HTERT RPE-1 (cell line): ENCODE results near the gene PAPPA2.
"Not testable (repeated sequence)": the region's sequence is repeated elsewhere in the genome, so short reads cannot be mapped to it uniquely, and the experiment has no call there.

Experiments
- in situ Hi-C: fragments of 300-500 bp; cut with MboI; formaldehyde crosslinking; loops from 4 replicates; pipeline ENCODE4 v1.14.3; 2020; ENCODE audit warnings: low sequenced_read_pairs

PAPPA2 gene

DNA sequence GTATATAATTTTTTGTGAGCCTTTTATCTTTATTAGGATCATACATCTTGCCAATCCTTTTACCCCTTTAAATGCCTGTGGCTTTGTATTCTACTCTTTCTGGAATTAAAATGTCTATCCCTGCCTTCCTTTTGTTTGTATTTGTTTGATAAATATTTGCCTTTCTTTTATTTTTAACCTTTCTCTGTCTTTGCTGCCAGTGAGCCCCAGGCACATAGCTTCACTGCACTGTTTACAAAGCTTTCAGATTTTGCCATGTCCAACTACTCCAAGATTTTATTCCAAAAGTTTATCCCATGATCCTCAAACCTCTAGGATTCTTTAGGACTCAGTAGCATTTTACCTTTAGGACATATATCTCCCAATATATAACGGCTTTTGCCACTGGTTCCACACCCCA lies 281.2 kb downstream of the PAPPA2 start:
- in situ Hi-C loops = no loop called here

DNA sequence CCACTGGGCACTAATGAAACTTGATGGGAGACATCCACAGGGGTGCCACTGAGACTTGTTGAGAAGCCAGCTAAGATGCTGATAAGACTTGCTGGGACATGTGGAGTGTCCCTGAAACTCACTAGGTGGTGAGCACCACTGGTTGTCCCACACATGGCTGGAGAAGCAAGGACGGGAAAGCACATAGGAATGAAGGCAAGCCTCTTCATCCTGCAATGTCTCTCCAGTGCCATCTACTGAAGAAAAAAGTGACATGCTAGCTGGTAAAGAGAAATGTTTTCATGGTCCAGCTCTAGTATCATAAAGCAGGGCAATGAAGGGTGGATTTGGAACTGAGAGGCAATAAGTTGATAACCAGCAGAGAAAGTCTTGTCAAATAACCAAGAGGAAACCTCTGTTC lies 283.0 kb downstream of the PAPPA2 start:
- in situ Hi-C loops = no loop called here

GRCh38 chr1:176752505-176752904 lies 289.5 kb downstream of the PAPPA2 start:
- in situ Hi-C loops = no loop called here

DNA sequence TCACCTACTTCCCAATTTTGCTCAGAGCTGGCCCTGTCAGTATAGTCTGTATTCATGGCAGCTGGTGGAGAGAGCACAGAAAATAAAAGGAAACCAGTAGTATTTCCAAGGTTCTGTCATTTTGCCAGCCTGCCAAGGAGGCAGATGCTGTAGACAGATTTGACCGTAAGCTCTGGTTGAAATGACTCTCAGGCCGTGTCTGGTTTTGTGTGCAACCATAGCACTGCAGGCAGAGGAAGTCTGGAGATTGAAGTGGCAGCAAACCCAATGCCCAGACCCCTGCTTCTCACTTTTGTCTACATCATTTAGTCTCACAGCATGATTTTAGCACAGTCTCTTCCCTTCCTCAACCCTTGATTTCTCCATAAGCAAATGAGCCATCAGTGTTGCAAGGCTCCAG lies 291.7 kb downstream of the PAPPA2 start:
- in situ Hi-C loops = no loop called here

GRCh38 chr1:176756817-176757216 lies 293.8 kb downstream of the PAPPA2 start:
- in situ Hi-C loops = not testable (repeated sequence)

- in situ Hi-C loops = no loop called here
These were observed 302.6 kb downstream of the PAPPA2 start for GRCh38 chr1:176765608-176766007.

- in situ Hi-C loops = no loop called here
These were observed 303.8 kb downstream of the PAPPA2 start for GRCh38 chr1:176766779-176767178.

- in situ Hi-C loops = no loop called here
These were observed 304.8 kb downstream of the PAPPA2 start for GRCh38 chr1:176767714-176768136.

DNA sequence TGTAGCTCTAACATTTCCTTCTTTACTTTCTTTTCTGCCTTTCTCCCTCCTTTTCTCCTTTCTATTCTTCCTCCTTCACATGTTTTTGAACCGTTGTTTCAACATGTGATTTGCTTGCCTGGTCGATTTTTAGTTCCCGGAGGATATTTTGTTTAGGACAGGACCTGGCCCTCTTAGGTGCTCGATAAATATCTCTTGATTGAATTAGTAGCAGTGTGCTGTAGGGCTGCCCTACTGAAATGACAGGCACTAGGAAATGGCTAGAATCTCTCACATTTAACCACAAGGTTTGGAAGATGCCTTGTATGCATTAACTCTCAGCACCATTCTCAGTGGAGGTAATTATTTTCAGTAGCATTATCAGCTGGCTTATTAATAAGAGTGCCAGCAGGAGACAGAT lies 305.6 kb downstream of the PAPPA2 start:
- in situ Hi-C loops = no loop called here

DNA sequence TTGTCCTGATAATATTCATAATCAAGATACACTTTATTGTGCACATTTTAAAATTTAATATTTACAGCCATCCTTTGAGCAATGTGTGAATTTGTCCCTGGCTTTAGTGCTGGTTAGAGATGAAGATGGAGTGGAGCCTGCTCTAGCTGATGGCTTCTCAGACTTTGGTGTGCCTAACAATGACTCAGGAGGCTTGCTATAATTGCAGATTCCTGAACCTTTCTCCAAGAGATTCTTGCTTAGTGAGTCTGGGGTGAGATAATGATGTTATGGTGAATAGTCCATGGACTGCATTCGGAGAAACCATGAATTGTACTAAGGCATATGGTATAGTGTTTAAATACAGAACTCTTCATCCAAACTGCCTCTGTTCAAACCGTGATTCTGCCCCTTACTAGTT lies 307.1 kb downstream of the PAPPA2 start:
- in situ Hi-C loops = no loop called here

GRCh38 chr1:176773038-176773437 lies 310.1 kb downstream of the PAPPA2 start:
- in situ Hi-C loops = no loop called here

DNA sequence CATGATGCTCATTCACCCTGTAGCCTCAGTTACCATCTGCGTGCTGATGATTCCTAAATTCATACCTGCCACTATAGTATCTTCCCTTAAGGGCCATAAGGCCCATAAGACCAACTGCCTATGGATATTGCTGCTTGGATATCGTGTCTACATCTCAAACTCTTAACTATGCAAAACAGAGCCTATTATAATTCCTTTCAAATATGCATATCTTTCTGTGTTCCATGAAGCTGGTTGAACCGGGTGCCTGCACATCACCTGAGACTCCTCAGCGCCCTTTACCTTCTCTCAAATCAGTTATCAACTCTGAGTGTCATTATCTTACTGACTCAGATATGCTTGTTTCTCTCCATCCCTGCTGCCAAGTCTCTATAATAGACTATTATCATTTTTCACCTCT lies 311.2 kb downstream of the PAPPA2 start:
- in situ Hi-C loops = no loop called here

DNA sequence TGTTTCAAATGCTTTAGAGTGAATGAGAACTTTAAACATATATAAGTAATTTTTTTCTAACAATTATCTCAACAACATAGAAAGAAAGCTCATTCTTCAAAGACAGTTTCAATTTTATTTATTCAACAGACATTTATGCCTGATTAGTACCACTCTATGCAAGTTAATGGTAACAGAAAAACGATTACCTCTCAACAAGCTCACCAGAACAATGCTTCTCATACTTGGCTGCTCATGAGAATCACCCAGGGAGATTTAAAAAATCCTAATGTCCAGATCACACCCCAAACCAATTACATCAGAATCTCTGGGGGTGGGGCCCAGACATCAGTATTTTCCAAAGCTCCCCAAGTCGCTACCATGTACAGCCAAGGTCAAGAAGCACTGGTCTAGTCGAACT lies 312.4 kb downstream of the PAPPA2 start:
- in situ Hi-C loops = no loop called here

- in situ Hi-C loops = no loop called here
These were observed 313.0 kb downstream of the PAPPA2 start for GRCh38 chr1:176775996-176776395.

DNA sequence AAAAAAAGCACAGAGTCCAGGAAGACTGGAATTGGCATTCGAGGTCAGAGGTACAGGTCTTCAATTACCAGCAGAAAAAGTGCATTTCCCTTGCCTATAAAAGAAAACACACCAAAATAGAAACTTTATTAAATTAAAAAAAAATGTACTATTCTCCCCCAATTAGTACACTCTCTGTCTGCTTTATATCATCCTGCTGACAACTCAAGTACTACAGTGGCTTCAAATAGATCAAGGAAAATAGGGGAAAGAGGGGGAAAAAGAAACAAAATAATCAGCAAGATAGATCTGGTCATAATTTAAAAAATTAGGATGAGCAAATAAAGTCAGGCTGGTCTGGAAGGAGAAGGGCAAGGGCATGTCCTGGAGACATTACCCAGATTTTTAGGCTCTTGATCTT lies 315.1 kb downstream of the PAPPA2 start:
- in situ Hi-C loops = no loop called here

- in situ Hi-C loops = no loop called here
These were observed 317.0 kb downstream of the PAPPA2 start for GRCh38 chr1:176779992-176780328.

DNA sequence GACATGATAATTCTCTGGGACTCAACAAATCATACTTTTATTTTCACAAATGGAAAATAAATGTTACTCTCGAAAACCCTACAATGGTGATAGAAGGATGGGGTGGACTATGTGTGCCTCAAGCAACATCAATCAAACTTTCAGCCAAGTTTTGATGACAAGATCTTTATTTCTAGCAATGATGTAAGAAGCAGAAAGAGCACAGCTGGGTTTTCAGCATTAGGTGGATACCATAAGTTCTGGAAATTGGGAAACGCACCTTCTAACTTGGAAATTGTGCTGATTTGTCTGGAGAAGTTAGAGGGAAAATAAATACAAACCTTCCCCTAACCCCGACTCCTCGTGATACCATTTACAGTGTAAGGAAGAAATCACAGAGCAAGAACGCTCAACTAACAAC lies 320.3 kb downstream of the PAPPA2 start:
- in situ Hi-C loops = no loop called here

- in situ Hi-C loops = no loop called here
These were observed 322.1 kb downstream of the PAPPA2 start for GRCh38 chr1:176785056-176785455.

- in situ Hi-C loops = no loop called here
These were observed 322.8 kb downstream of the PAPPA2 start for GRCh38 chr1:176785791-176786190.

GRCh38 chr1:176786274-176786673 lies 323.3 kb downstream of the PAPPA2 start:
- in situ Hi-C loops = no loop called here

GRCh38 chr1:176789571-176790090 lies 326.7 kb downstream of the PAPPA2 start:
- in situ Hi-C loops = no loop called here

DNA sequence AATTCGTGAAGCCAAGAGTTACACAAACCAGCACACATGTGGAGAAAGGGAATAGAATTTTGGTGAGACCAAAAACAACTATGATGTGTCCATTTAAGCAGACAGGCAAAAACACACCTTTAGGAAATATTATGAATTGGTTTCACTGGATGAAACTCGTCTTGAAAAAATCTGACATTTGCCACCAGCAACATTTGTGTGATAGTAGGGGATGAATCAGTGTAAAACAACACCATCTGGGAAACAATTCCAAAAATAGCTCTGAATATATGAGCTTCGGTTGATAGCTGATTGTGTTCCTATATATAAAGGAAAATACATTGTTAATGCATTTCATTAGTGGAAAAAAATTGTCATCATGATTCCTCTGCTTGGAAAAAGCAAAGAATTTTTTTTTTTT lies 327.8 kb downstream of the PAPPA2 start:
- in situ Hi-C loops = no loop called here

- in situ Hi-C loops = no loop called here
These were observed 328.9 kb downstream of the PAPPA2 start for GRCh38 chr1:176791906-176792305.
